NCI-H82 (cell line): ENCODE measurements around the gene PSMG3.

Experiments used
- DNase-seq: peaks from one replicate; lab custom pipeline; 2025; lab: John Stamatoyannopoulos, UW

Gene PSMG3

GRCh38 chr7:1579481-1580421 is 9.9 kb upstream of the PSMG3 start:
- peak; percentile 87 for DNase-seq

GRCh38 chr7:1578513-1578912 is 8.7 kb upstream of the PSMG3 start:
- DNase-seq = no peak

- no peak for DNase-seq
Observed at GRCh38 chr7:1576521-1577253, 6.9 kb upstream of the PSMG3 start.

GRCh38 chr7:1575809-1576208 is 6.0 kb upstream of the PSMG3 start:
- DNase-seq = no peak

- DNase-seq = no peak
Observed at GRCh38 chr7:1572111-1572822, 2.4 kb upstream of the PSMG3 start.

GRCh38 chr7:1569440-1569832 is 396 bp downstream of the PSMG3 start:
- DNase-seq = no peak

- peak; percentile 50 for DNase-seq
Observed at GRCh38 chr7:1569016-1569415, 816 bp downstream of the PSMG3 start.

GRCh38 chr7:1567896-1568510 is 1.8 kb downstream of the PSMG3 start:
- no peak for DNase-seq

- no peak for DNase-seq
Observed at GRCh38 chr7:1567049-1567771, 2.6 kb downstream of the PSMG3 start.

GRCh38 chr7:1566687-1567048 is 3.2 kb downstream of the PSMG3 start:
- no peak for DNase-seq

GRCh38 chr7:1564603-1565022 is 5.2 kb downstream of the PSMG3 start:
- DNase-seq = no peak

GRCh38 chr7:1563981-1564602 is 5.7 kb downstream of the PSMG3 start:
- DNase-seq = no peak

- peak; percentile 95 for DNase-seq
Observed at GRCh38 chr7:1562597-1563051, 7.2 kb downstream of the PSMG3 start.

- peak; percentile 53 for DNase-seq
Observed at GRCh38 chr7:1562116-1562515, 7.7 kb downstream of the PSMG3 start.

GRCh38 chr7:1561036-1561940 is 8.5 kb downstream of the PSMG3 start:
- DNase-seq = no peak

- no peak for DNase-seq
Observed at GRCh38 chr7:1560620-1561031, 9.2 kb downstream of the PSMG3 start.

GRCh38 chr7:1559626-1560590 is 9.9 kb downstream of the PSMG3 start:
- no peak for DNase-seq

- no peak for DNase-seq
Observed at GRCh38 chr7:1558841-1559625, 10.8 kb downstream of the PSMG3 start.
